LoVo (cell line): ENCODE data around the gene GPSM1.
"Not testable (repeated sequence)": the region's sequence is repeated elsewhere in the genome, so short reads cannot be mapped to it uniquely, and the experiment has no call there.

Source experiments
- DNase-seq: peaks from one replicate; pipeline ENCODE4 v3.0.0-alpha.2; 2016; ENCODE audit warnings: low spot score

Gene GPSM1

DNA sequence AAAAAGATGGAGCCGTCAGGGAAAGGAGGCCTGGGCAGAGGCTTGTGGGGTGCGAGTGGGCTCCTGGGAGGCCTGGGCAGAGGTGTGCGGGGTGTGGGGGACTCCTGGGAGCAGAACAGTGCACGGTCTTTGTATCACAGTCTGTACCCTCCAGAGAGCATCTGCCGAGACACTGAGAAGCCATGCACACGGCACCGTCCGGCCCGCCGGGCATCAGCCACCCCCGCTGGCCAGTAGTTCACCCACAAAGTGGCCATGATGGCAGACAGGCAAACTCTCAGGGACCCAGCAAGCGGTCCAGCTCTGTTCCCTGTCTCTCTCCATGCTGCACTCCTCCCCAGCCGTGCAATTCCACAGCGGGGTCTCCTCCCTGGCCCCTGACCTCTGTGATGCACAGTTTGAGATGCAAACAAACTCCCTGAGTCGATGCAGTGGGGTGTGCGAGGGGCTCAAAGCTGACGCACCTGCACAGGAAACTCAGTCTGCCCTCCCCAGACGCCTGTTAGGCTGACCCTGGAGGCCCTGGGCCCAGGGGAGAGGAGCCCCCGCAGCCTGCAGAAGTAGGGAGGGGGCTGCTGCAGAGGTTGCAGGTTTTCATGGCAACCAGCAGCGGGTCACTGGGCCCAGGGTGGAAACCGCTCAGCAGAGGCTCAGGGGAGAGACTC is 9.1 kb upstream of the GPSM1 start:
- no peak for DNase-seq

DNA sequence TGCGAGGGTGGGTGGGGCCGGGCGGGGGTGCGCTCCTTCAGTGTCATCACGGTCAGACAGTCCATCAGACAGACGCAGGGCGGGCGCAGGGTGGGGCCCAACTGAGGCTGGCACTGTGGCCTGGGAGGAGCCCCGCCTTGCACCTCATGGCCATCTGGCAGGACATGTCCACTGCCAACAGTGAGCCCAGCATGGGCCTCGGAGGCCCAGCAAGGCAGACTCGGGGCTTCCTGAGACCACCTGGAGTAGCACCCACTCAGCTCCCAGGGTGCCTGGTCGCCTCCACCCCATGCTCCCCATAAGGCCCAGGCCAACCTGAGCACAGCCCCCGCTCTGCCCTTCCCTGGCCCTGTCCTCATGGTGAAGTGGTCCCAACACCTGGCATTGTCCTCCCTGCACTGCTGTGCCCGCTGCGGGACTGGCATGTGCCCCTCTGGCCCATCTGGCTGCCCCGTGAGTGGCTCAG is 8.5 kb upstream of the GPSM1 start:
- no peak for DNase-seq

DNA sequence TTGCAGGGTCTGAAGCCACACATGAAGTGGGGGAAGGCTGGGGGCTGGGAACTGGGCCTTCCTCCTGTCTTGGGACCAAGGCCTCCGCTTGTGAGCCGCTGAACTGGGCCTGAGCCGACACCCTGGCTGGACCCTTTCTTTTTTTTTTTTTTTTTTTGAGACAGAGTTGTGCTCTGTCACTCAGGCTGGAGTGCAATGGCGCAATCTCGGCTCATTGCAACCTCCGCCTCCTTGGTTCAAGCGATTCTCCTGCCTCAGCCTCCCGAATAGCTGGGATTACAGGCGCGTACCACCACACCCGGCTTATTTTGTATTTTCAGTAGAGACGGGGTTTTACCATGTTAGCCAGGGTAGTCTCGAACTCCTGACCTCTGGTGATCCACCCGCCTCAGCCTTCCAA is 8.1 kb upstream of the GPSM1 start:
- not testable (repeated sequence) for DNase-seq

DNA sequence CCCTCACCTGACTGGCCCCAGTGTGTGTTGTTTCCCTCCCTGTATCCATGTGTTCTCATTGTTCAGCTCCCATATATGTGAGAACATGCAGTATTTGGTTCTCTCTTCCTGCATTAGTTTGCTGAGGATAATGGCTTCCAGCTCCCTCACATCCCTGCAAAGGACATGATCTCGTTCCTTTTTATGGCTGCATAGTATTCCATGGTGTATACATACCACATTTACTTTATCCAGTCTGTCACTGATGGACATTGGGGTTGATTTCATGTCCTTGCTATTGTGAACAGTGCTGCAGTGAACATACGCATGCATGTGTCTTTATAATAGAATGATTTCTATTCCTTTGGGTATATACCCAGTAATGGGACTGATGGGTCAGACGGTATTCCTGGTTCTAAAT is 7.4 kb upstream of the GPSM1 start:
- not testable (repeated sequence) for DNase-seq

DNA sequence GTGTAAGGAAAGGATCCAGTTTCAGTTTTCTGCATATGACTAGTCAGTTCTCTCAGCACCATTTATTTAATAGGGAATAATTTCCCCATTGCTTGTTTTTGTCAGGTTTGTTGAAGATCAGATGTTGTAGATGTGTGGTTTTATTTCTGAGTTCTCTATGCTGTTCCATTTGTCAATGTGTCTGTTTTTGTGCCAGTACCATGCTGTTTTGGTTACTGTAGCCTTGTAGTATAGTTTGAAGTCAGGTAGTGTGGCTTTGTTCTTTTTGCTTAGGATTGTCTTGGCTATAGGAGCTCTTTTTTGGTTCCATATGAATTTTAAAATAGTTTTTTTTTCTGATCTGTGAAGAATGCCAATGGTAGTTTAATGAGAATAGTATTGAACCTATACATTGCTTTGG is 6.4 kb upstream of the GPSM1 start:
- not testable (repeated sequence) for DNase-seq

DNA sequence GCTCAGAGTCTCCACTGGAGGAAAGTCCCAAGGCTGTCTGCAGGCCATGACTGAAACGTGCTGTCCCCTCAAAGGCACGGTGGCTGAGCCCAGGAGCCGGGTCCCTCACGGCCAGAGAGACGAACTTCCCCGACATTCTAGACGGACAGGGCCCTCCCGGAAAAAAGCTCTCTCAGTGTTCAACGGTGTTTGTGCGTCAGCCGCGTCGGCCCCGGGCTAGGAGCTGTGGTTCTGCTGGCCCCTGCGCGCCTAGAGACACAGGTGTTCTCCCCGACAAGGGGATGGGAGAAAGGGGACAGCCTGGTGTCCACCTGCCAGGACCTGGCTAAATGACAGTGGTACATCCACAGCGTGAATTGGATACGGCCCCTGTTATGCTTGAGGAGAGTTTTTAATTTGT is 5.8 kb upstream of the GPSM1 start:
- no peak for DNase-seq

DNA sequence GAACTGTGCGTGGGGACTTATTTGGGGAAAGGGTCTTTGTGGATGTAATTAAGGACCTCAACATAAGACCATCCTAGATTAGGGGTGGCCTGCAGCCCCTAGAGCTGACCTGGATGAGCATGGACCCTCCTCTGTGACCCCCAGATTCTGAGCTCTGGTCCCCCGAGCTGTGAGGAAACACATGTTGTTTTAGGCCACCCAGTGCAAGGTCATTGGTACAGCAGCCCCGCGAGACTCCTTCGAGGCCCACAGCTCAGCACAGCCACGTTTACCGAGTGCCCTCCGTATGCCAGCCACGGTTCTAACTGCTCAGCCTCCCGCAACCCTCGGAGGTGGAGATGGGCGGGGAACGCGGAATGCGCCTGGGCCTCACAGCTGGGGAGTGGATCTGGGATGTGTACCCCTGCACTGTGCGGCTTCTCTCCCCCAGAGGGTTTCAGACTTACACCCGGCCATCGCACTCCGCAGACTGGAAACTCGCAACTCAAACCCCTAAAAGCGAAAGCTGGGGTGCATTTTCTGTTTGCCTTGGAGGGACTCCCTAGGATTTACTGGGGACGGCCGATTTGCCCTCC is 4.5 kb upstream of the GPSM1 start:
- DNase-seq, result no peak

DNA sequence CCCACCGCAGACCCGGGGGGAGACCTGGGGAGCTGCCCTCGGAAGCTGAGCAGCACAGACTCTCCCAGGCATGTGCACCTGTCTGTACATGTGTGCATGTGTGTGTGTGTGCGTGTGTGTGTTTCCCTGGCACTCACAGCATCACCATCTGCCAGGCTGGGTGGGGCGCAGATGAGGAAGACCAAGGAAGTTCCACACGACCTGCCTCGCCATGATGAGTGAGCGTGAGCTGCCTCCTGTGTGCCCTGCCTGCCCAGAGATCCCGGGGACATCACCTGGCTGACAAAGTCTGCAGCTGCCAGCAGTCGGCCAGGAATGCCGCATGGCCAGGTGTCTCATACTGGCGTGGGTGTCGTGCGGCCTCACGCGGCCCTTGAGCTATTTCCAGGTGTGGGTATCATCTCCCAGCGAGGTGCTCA is 4.0 kb upstream of the GPSM1 start:
- DNase-seq, result no peak

DNA sequence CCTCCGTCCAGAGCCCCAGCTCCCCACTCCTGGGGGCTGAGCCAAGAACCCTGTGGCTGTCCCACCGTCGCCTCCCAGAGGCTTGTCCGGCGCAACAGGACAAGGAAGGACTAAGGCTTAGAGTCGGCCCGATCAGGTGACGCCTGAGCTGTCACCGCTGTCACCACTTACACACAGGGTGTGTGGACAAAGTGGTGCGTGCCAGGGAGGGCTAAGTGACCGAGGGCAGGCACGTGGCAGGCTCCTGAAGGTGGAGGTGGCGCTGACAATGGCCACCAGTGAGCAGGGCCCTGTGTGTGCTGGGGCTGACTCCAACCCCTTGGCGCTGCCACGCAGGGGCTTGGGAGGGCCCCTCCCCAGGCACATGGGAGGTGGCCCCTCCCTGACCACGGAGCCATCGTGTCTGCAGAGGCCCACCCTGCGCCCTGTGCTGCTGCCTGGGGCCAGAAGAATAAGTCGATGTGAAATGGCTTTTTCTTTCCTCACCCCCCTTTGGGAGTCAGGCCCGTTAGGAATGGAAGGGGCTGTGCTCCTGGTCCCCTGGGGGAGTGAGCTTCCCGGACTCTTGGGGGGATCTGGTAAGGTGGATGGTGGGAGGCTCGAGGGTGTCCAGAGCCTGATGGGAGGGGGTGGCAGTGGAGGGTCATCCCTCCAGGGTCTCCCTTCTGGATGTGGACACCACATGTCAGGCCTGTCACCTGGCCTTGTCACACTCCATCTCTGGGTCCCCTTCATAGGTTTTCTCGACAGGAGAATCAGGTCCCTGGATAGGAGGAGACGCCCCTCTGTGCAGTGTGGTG is 2.6 kb upstream of the GPSM1 start:
- DNase-seq, result no peak

DNA sequence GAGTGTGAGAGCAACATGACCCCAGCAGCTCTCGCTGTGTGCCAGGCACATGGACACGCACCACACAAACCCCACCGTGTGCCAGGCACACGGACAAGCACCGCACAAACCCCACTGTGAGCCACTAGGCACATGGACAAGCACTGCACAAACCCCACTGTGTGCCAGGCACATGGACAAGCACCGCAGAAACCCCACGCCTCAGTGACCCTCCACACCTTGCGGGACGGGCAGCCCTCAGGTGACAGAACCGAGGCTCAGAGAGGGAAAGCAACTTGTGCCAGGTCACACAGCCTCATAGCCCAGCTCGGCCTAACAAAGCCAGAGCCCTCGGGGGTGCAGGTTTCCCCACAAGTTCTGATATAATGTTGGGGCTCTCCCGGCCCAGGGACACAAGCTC is 2.0 kb upstream of the GPSM1 start:
- no peak for DNase-seq

DNA sequence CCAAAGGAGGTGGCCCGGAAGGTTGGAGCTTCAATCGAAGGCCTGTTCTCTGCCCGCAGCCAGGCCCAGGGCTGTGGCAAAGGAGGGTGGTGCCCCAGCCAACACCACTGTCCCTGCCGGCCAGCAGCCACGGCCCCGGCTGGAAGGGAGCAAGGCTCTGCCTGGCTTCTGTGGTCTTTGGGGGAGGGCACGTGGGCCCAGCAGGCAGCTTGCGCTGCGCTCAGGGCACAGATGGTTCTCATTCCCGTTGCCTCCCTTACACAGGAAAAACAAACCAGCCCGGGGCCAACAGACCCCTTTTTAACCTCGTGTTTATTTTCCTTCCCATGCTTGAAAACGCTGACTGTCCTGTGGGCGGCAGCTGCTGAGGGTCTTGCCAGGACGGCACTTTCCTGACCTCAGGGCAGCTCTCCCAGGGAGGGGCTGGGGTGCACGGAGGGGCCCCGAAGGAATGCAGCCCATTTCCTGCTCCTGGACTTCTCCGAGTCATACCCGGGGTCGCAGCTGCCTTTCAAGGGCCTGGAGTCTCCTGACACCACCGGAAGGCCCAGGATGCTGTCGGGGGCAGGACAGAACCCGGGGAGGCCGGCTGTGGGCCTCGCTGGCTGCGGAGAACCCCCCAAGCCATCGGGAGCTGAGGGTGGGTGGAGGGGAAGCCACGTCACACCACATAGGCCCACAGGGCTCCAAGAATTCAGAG is 1.1 kb upstream of the GPSM1 start:
- DNase-seq, result no peak

DNA sequence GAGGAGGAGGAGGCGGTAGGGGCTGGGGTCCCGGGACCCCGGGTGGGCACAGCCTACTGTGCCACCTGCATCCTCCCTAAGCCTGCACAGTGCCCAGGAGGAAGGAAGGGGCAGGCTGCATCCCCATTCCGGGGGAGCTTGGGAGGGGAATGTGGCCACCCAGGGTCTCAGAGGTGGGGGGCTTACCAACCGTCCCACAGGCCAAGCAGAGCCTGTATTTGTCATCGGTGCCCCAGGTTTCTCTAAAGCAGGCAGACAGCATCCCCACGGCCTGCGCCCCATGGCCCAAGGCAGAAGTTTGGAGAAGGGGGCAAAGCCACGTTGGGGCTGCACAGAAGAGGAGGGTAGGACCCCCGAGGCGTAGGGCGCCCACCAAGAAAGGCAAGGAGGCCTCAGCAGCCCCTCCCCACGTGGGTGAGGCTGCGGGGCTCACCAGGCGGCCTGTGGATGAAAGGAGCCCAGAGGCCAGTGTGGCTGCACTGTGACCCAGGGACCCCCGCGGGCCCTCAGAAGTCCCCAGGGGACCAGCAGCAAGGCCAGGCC is 507 bp upstream of the GPSM1 start:
- DNase-seq, result no peak

DNA sequence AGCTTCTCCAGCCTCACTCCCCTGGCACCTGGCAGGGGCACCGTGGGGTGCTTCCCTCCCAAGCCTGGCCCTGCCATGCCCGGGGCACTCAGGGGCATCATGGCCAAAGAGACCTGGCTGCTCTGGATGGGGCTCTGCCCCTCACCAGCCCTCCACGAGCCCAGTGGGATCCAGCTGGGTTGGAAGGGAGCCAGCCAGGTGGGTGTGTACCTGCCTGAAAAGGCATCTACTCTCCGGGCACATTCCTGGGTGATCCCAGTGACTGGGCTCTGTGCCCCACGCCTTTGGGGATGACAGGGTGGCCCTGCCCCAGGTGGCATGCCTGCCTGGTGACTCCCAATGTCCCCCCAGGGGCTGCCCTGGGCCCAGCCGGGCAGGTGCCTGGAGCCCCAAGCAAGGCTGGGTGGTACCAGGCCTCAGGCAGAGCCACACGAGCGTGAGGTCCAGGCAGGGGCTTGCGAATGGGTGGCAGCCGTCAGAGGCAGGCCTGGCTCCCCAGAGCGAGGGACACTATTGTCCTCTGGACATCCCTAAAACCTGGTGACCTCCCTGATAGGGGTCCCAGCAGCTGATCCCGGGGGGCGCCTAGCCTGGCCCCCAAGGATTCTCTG is 777 bp downstream of the GPSM1 start:
- DNase-seq, result peak; percentile 75

DNA sequence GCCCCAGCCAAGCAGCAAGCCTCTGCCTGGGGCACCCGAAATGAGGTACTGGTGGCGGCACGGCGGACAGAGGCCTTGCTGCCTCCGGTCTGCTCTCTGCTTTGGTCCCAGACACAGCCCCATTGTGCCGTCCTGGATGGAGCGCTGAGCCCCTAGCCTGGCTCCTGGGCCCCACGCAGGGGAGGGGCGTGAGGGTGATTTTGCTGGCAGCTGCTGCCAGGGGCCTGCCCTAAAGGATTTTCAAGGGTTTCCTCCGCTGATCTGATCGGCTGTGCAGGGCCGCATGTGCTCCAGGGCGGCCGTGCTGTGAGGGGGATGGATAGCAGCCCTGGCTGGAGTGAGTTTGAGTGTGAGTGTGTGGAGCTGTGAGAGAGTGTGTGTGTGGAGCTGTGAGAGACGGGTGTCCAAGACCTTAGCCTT is 1.3 kb downstream of the GPSM1 start:
- no peak for DNase-seq

DNA sequence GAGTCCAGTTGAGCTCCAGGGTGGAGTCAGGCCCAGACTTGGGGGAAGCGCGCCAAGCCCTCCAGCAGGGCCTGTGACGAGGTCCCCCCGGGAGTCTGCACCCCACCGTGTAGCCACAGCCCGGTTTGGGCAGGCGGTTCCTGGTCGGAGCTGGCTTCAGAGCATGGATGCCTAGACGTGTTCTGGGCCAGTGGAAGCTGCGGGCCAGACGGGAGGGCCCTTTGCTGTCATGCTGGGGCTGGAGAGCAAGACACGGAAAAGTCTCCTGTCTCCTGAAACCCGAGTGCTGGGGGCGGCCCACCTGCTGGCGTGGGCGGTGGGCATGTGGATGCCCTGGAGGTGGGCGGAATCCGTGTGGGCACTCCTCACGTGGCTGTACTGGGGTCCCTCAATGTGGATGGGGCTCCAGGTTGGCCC is 1.9 kb downstream of the GPSM1 start:
- DNase-seq, result no peak

DNA sequence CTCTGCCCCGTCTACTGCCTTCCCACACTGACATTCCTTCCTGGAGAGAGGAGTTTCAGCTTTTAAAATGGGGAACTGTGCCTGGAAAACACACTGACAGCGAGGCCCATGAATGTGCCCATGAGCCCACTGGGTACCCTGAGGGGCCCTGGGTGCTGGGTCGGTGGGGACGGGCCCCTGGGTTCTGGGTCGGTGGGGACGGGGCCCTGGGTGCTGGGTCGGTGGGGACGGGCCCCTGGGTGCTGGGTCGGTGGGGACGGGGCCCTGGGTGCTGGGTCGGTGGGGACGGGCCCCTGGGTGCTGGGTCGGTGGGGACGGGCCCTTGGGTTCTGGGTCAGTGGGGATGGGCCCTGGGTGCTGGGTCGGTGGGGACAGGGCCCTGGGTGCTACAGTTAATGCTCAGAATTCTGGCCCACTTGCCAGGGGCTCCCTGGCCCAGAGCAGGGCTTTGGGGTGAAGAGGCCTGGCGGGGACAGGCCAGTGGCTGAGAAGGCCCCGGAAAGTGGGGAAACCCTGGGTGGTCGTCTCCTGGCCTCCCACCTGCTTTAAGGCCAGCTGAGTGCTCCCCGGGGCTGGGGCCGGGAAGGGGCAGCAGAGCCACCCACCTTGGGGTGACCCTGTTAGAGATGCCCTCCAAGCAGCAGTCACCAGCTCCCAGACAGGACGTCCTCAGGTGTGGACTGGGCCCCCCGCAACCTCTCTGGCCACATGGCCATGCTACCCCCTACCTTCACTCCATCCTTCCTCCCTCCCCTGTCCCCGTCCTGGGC is 2.5 kb downstream of the GPSM1 start:
- no peak for DNase-seq

DNA sequence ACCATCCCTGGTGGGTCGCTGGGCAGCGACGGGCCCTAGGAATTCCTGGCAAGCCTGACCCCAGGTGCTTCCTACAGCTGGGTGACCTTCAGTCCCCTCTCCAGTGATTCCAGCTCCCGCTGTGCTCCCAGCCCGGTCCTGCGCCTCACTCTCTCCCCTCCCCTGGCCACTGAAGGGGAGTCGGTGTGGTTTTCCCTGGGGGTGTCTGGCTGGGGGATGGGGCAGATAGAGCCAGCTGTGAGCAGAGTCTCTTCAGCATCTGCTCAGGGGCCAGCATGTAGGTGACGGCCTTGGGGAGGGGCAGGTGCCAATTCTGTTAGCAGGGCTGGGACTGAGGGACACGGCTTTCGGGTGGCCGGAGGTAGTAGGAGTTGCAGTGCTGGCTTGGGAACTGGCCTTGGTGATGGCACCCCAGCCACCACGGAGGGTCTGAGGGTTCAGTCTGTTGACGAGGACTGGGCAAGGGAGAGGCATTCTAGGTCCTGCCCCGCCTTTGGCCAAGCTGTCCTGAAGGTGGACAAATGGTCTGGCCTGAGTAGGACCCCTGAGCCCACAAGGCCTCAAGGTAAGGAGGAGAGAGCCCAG is 3.2 kb downstream of the GPSM1 start:
- no peak for DNase-seq

DNA sequence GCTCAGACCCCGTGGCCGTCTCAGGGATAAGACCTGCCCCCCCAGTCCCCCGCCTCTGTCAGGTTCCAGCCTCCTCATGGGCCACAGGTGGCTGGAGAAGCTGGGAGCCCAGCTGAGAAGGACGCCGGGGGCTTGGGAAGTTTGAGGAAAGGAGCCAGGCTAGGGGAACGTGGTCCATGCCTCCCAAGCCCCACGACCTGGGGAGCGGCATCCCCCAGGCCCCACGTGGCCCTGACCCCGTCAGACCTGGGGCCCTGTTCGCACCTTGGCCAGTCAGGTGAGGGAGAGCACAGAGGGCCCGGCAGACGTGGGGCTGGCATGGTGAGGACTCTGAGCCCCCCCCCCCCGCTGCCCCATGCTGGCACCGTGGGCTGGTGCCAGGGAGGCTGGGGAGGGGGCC is 3.7 kb downstream of the GPSM1 start:
- no peak for DNase-seq

DNA sequence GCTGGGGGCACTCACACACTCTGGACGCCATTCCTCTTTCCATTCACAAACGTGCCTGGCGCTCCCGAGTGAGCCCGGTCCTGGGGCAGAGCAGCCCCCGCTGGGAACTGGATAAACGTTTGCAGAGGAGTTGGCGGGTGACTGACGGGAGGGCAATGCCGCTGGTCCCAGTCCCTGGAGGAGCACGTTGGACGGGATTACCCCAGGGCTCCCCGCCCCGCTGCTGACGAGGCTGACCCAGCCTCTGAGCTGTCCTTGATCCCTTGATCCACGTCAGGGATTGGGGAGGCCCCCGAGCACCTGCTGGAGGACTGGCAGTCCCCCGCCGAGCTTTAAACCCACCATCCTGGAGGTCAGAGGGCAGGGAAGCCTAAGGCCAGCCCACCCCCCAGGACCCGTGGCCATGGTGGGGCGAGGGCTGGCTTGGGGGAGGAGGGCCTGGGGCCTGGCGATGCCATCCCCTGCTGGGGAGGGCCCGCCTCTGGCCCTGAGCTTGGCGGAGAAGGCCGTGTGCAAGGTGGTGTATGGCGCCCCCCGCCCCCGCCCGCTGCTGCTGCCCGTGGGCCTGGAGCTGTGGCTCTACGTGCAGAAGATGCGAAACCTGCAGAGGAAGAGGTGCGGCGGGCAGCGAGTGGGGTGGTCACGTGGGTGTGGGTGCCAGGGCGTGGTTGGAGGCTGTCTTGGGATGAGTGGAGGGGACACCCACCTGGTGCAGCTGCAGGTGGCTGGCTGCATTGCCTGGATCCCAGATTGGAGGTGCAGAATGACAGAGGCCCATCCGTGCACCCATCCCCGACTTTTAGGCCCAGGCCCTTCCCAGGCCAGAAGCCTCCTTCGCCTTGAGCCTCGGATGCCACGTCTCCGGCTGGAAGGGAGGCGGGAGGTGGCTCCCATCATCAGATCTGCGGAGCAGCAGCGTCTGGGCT is 4.5 kb downstream of the GPSM1 start:
- DNase-seq, result no peak
